Measurements from ENCODE around the gene ARID5B. TPM values are rescaled to one million over a fixed set of nuclear protein-coding genes. Genes with fewer than 3 reads are reported as not detected.

The ARID5B gene
- total RNA-seq, 1 experiment from 2014 or later: 1.4 TPM

GRCh38 chr10:62085821-62086220 is 184.3 kb downstream of the ARID5B start:
- no peak for DNase-seq (ENCODE audit: extremely low read depth, low read depth)

DNA sequence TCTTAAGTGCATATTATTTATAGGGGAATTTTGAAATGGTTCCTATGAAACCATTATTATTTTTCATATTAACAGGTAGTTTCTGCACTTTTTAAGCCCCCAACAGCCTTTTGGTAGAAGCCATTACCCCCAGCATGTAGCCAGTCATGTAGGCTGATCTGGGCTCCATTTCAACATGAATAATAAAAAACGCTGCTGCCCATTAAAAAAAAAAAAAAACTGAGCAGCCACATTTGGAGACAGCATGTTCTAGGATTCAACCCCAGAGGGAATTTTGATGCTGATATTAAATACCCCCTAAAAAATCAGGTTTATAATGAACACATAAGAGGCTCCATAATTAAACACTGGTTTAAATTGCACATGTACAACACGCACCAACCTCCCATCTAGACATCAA is 185.8 kb downstream of the ARID5B start:
- no peak for DNase-seq (ENCODE audit: extremely low read depth, low read depth)

DNA sequence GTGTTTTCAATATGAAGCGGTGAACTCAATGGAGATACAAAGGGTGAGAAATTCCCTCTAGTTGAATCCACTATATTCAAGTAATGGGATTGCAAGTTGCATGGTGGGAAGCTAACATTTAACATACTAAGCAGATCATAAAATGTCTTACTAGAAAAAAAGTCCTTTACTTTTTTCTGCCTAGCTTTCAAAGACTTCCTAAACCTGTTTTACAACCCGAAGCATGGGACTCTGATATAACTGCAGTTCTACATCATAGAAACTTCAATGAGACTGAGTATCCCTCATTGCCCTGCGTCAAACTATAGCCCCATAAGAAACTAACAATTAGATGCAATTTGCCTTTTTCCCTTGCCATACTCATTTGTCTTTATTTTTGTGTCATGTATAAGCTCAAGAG is 187.3 kb downstream of the ARID5B start:
- DNase-seq (ENCODE audit: extremely low read depth, low read depth): no peak

DNA sequence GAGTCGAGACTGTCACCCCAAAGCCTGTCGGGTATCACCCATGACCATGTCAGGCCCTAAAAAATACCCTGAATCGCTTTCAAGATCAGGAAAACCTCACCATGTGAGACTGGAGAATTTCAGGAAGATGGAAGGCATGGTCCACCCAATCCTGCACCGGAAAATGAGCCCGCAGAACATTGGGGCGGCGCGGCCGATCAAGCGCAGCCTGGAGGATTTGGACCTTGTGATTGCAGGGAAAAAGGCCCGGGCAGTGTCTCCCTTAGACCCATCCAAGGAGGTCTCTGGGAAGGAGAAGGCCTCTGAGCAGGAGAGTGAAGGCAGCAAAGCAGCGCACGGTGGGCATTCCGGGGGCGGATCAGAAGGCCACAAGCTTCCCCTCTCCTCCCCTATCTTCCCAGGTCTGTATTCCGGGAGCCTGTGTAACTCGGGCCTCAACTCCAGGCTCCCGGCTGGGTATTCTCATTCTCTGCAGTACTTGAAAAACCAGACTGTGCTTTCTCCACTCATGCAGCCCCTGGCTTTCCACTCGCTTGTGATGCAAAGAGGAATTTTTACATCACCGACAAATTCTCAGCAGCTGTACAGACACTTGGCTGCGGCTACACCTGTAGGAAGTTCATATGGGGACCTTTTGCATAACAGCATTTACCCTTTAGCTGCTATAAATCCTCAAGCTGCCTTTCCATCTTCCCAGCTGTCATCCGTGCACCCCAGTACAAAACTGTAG is 191.0 kb downstream of the ARID5B start:
- DNase-seq (ENCODE audit: extremely low read depth, low read depth): no peak

DNA sequence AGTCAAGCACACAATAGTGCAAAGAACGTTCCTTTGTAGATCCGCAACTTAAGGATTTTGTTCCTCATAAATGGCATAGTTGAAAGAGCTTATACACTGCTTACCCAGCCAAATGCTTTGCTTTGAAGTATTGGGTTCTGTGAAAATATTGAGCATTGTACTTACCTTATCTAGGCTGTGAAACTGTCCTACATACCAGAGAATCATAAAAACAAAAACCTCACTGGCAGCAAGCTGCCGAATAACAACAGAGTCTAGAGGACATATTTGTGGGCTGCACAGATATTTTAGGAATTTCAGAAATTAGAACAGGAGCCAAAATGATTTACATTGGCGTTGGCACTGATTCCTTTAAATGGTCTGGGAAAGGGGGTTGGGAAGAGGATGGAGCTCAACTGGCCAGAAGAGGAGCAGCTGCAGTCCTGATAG is 192.4 kb downstream of the ARID5B start:
- no peak for DNase-seq (ENCODE audit: extremely low read depth, low read depth)

DNA sequence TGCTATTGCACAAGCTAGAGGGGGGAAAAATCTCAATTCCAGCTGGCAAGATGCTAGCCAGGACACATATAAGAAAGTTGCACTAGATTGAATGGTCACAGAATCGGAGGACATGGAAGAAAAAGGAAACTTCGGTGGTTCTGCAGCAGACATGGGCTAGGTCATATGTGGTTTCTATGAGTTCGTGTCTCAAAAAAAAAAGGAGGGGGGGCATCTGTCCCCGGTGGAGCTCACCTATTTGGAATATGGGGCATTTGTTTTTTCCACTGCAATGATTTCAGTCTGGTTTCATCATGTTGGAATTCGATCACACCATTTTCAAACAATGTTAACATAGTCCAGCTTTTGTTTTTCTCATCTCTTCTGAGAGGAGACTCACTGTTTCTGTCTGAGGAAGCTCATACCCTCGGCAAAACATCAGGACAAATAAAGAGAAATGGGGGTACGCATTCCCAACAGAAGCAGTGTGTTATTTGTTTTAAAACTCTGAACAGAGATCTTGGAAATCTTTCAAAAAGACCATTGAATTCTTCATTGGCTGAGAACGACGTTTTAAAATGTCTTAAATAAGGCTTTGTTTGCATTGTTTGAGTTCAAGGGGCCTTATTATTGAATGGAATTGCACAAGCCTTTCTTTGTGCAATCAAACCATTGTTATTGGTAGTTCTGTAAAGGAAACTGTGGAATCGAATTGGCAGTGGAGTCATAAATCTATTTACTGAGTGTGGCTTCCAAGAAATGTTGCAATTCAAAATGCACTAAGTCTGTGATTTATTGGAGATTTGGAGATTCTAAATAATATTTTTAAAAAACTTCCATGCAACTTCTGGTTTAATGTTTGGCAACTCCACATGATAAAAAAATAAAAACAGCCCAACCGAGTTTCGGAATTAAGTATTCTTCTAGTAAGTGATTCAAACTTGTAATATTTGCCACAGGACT is 194.0 kb downstream of the ARID5B start:
- DNase-seq (ENCODE audit: extremely low read depth, low read depth): peak; percentile 30

GRCh38 chr10:62096256-62096933 is 194.9 kb downstream of the ARID5B start:
- DNase-seq (ENCODE audit: extremely low read depth, low read depth): no peak

DNA sequence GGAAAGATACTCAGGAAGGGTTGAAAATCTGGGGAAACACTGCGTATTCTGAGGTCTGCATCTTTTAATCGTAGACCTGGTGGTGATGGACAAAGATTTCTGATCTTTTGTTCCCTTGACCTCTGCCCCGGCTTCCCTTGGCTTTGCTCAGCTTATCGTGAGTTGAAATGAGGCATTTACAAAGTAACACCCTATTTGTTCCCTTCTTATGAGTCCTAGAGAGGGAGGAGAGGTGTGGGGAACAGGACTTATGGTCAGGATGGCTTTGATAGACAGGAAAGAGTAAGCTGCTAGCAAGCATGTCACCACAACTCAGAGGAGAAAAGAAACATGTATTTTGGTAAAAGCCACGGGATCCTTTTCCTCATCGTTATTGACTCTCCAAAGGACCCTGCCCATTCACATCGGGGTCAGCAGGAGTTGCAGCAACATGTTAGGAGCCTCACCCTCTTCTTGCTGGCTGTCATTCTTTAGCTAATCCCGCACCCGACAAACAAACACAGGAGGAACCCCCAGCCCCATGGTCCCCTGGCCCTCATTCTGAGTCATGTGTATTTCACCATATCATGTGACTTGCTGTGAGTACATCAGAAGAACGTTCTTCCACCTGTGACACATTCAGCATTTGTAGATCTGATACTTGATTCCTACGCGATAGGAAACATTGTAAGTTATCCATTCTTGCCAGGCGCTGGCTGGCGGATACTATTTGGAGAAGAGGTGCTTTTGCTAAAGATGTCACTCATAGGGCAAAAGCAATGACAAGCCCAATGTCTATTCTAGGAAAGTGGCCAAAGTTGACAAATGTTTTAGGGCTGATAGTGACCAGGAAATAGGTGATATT is 197.0 kb downstream of the ARID5B start:
- DNase-seq (ENCODE audit: extremely low read depth, low read depth): no peak

- no peak for DNase-seq (ENCODE audit: extremely low read depth, low read depth)
Observed at GRCh38 chr10:62099299-62099698, 197.8 kb downstream of the ARID5B start.

- no peak for DNase-seq (ENCODE audit: extremely low read depth, low read depth)
Observed at GRCh38 chr10:62103857-62104256, 202.4 kb downstream of the ARID5B start.

- DNase-seq (ENCODE audit: extremely low read depth, low read depth): no peak
Observed at GRCh38 chr10:62106929-62107519, 205.5 kb downstream of the ARID5B start.

DNA sequence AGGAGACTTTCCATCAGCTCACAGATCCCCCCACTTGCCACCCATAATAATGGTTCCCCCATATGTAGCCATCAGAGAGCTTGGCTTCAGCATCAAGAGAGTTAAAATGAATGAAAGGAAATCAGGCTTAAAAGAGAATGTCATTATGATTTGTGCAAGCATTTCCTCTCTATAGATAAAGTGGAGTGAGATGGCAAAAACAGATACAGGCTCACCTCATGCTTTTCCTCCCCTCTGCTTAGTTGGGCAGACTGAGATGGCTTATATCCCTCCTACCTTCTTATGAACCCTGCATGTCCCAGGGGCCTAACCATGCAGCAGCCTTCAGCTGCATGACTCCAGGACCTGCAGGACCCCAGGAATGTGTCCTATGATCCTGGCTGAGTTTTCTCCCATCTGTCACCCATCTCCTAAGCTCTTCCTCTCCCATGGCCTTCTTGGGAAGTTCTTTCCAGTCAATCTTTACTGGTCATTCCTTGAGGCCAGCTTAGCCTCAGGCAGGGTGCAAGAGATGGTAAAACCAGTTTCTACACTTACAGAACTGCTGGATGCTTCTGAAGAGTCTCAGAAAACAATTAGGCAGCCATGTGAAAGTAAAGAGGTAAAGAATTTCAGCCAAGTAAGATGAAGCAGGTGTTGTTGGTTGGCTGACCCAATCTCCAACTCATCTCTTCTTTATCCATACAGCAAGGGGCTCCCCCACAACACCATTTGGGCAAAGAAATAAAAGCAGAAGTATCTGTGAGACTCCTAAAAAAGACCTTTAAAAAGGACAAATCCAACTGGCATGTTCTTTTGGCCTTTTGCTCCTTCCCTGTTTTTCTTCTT is 207.5 kb downstream of the ARID5B start:
- no peak for DNase-seq (ENCODE audit: extremely low read depth, low read depth)

DNA sequence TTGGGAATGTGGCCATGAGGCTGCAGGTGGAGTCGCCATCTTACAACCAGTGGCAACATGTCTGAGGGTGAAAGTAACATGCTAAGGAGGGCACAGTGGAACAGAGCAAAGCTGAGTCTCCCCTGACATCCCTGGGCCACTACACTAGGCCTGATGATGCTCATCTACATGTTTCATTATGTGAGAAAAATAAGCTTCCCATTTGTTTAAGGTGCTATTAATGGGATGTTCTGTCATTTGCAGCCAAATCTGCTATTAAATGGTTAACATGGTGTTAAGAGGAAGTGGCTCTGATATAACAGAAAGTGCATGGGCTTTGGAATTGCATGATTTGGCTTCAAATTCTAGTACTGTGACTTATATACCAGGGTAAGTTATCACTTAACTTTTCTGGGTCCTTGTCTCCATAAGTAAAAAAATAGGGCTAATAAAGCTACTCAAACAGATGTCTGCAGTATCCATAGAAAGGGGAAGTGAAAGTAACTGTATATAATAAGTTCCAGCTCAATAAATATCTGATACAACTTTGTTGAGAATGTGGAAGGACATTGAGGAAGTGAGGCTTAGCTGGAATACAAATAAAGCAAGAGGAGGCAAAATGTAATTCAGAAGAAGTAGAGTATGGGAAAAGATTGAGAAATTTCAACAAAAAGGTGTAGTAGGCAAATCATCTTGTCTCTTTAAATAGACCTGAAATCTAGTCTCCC is 208.2 kb downstream of the ARID5B start:
- DNase-seq (ENCODE audit: extremely low read depth, low read depth): no peak

DNA sequence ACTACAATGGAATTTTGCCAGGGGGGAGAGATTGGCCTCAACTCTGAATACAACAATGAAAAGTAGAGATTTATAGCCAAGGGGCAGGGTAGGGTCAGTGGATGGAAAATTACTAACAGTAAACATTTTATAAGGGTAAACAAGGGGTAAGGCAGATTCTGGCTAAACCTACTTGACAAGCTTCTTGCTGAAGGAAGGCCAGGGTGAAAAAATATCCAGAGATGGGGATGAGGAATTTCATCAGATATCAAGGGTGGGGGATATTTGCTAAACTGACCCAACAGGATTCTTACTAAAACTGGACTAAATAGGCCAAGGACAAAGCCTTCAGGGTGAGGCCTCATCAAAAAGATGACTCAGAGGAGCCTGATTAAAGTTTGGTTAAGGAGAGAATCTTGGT is 210.8 kb downstream of the ARID5B start:
- DNase-seq (ENCODE audit: extremely low read depth, low read depth): no peak

DNA sequence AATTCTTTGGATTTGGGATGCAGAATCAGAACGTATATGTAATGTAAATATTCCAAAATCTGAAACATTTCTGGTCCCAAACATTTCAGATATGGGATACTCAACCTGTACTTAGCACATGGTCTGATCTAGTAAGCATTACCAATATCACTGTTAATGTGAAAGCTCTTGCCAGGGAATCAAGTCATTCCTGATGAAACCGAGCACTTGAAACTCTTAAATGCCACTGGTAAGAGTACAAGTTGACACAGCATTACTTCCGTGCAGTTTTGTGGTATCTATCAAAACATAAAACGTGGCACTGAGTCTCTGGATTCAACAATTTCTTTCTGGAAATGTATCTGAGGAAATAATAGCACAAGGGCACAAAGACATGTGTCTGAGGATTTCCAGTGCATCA is 211.5 kb downstream of the ARID5B start:
- no peak for DNase-seq (ENCODE audit: extremely low read depth, low read depth)

GRCh38 chr10:62113680-62114079 is 212.2 kb downstream of the ARID5B start:
- DNase-seq (ENCODE audit: extremely low read depth, low read depth): no peak

GRCh38 chr10:62115321-62115720 is 213.8 kb downstream of the ARID5B start:
- DNase-seq (ENCODE audit: extremely low read depth, low read depth): no peak

DNA sequence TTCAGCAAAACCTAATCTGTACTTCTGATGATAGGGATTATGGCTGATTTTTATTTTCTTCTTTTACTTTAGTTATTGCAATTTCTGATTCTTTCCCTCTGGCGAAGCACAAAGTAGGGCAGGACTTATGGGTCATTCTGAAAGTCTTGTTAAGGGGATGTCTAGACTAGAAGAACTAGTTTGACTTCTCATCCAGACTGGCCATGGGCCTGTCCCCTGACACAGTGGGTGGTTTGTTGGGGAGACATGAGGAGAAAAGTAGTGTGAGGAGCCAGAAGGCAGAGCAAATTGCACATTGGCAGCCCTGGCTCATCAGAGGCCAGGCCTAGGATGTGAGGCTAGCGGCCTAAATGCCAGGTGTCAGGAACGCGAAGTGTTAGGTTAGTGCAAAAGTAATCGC is 214.3 kb downstream of the ARID5B start:
- no peak for DNase-seq (ENCODE audit: extremely low read depth, low read depth)

All from NCI-H460 (cell line).